IMR-90 (cell line): Measurements from ENCODE around the gene PRSS2. TPM values are rescaled to one million over a fixed set of nuclear protein-coding genes. Genes with fewer than 3 reads are reported as not detected.

ENCODE experiments used
- ATAC-seq: fragments of 200-7000 bp; cut with Tn5 transposase; 2 replicates; pipeline ENCODE4 v1.9.1; 2020; ENCODE audit warnings: low read depth, mild to moderate bottlenecking, moderate library complexity
- BruUV-seq: library from RNA; stranded (reverse); fragments of 400-500 nt; replicated peaks from 2 replicates; lab custom pipeline; 2021; lab: Mats Ljungman, UMichigan
- CTCF ChIA-PET: fragments of 300-600 bp; formaldehyde crosslinking; extraction: SDS; loops from one replicate; lab custom pipeline; 2021; ENCODE audit warnings: antibody characterized with exemption; lab: Yijun Ruan, JAX
- POLR2A ChIA-PET: fragments of 300-600 bp; sonication (Branson Sonifier 250); formaldehyde crosslinking; loops from one replicate; lab custom pipeline; 2022; ENCODE audit warnings: antibody characterized with exemption; ENCODE audit not compliant: unreplicated experiment; lab: Charles Lee
- DNase-seq: peaks from one replicate; pipeline ENCODE4 v3.0.0; 2013
- H2AFZ ChIP-seq: replicated peaks from 2 replicates; pipeline ENCODE3; 2013; ENCODE audit warnings: low read length, mild to moderate bottlenecking; ENCODE audit not compliant: poor library complexity
- H2AK5ac ChIP-seq: 2 replicates; pipeline ENCODE4 v1.6.1; 2013; ENCODE audit warnings: low read depth, low read length, inconsistent platforms
- H2AK9ac ChIP-seq: replicated peaks from 2 replicates; pipeline ENCODE3; 2013; ENCODE audit warnings: mild to moderate bottlenecking, low read depth, low read length, moderate library complexity; ENCODE audit not compliant: poor library complexity
- H2BK120ac ChIP-seq: 2 replicates; pipeline ENCODE4 v1.6.1; 2013; ENCODE audit warnings: low read depth, low read length, inconsistent platforms
- H2BK15ac ChIP-seq: 3 replicates; pipeline ENCODE4 v1.6.1; 2013; ENCODE audit warnings: low read depth, low read length, inconsistent platforms
- H2BK20ac ChIP-seq: 2 replicates; pipeline ENCODE4 v1.6.1; 2013; ENCODE audit warnings: low read depth, mild to moderate bottlenecking, inconsistent platforms, low read length, moderate library complexity
- H2BK5ac ChIP-seq: 2 replicates; pipeline ENCODE4 v1.6.1; 2013; ENCODE audit warnings: mild to moderate bottlenecking, low read depth, low read length, inconsistent platforms; ENCODE audit not compliant: poor library complexity, severe bottlenecking
- H3K14ac ChIP-seq: replicated peaks from 2 replicates; pipeline ENCODE4 v1.6.1; 2013; ENCODE audit warnings: low read depth, low read length, inconsistent platforms
- H3K18ac ChIP-seq: 2 replicates; pipeline ENCODE4 v1.6.1; 2013; ENCODE audit warnings: low read depth, low read length, control low read depth
- H3K23ac ChIP-seq: 2 replicates; pipeline ENCODE4 v1.6.1; 2013; ENCODE audit warnings: low read depth, low read length, inconsistent platforms
- H3K27ac ChIP-seq: 2 replicates; pipeline ENCODE4 v1.5.1; 2013; ENCODE audit warnings: mild to moderate bottlenecking, control low read depth, low read length; ENCODE audit not compliant: insufficient read depth
- H3K27me3 ChIP-seq: 2 replicates; pipeline ENCODE4 v1.6.1; 2013; ENCODE audit warnings: low read length; ENCODE audit not compliant: control insufficient read depth, insufficient read depth
- H3K36me3 ChIP-seq: 2 replicates; pipeline ENCODE4 v1.6.1; 2013; ENCODE audit warnings: low read length, mixed read lengths; ENCODE audit not compliant: control insufficient read depth, insufficient read depth
- H3K4ac ChIP-seq: 2 replicates; pipeline ENCODE4 v1.6.1; 2013; ENCODE audit warnings: low read depth, low read length, inconsistent platforms
- H3K4me1 ChIP-seq: 2 replicates; pipeline ENCODE4 v1.6.1; 2013; ENCODE audit warnings: low read length, mixed read lengths; ENCODE audit not compliant: control insufficient read depth, insufficient read depth
- H3K4me2 ChIP-seq: 2 replicates; pipeline ENCODE4 v1.6.1; 2013; ENCODE audit warnings: low read depth, mild to moderate bottlenecking, control low read depth, low read length, moderate library complexity
- H3K4me3 ChIP-seq: 2 replicates; pipeline ENCODE4 v1.5.1; 2013; ENCODE audit warnings: low read depth, mild to moderate bottlenecking, control low read depth, low read length, moderate library complexity; ENCODE audit not compliant: insufficient read depth
- H3K56ac ChIP-seq: 2 replicates; pipeline ENCODE4 v1.6.1; 2013; ENCODE audit warnings: low read length, inconsistent platforms; ENCODE audit not compliant: insufficient read depth; ENCODE audit errors: extremely low read depth
- H3K79me1 ChIP-seq, 2 experiments: 2 replicates each; pipeline ENCODE4 v1.6.1; 2013; ENCODE audit warnings: low read length in 2 of 2, inconsistent platforms in 1 of 2, low read depth in 1 of 2
- H3K9ac ChIP-seq: 2 replicates; pipeline ENCODE4 v1.6.1; 2013; ENCODE audit warnings: low read depth, low read length, control low read depth
- H3K9me1 ChIP-seq: 2 replicates; pipeline ENCODE4 v1.6.1; 2013; ENCODE audit warnings: low read length, inconsistent platforms; ENCODE audit not compliant: insufficient read depth
- H3K9me3 ChIP-seq: 2 replicates; pipeline ENCODE4 v1.6.1; 2013; ENCODE audit warnings: low read length; ENCODE audit not compliant: control insufficient read depth, insufficient read depth
- H4K20me1 ChIP-seq: 2 replicates; pipeline ENCODE4 v1.6.1; 2013; ENCODE audit warnings: low read length, inconsistent platforms; ENCODE audit not compliant: insufficient read depth
- H4K5ac ChIP-seq: 2 replicates; pipeline ENCODE4 v1.6.1; 2013; ENCODE audit warnings: mild to moderate bottlenecking, low read depth, low read length, control low read depth
- H4K8ac ChIP-seq, 2 experiments: 2 replicates each; pipeline ENCODE4 v1.6.1; 2013; ENCODE audit warnings: low read depth in 2 of 2, low read length in 2 of 2, control low read depth in 1 of 2, inconsistent platforms in 1 of 2
- H4K91ac ChIP-seq: 2 replicates; pipeline ENCODE4 v1.6.1; 2013; ENCODE audit warnings: low read depth, low read length, inconsistent platforms; ENCODE audit not compliant: insufficient read depth
- BHLHE40 ChIP-seq: fragments of 150-350 bp; IDR thresholded peaks from 2 replicates; pipeline ENCODE4 v1.6.1; 2016; ENCODE audit warnings: mild to moderate bottlenecking, low read depth, low read length
- CHD1 ChIP-seq: IDR thresholded peaks from 2 replicates; pipeline ENCODE4 v1.6.1; 2012; ENCODE audit warnings: low read depth, low read length, improper control_type of control experiment
- CTCF ChIP-seq: conservative IDR thresholded peaks from 2 replicates; pipeline ENCODE4 v1.5.1; 2012; ENCODE audit warnings: mild to moderate bottlenecking, low read depth, low read length, improper control_type of control experiment
- ELK1 ChIP-seq: fragments of 150-350 bp; IDR thresholded peaks from 2 replicates; pipeline ENCODE4 v1.6.1; 2016; ENCODE audit warnings: low read depth, mild to moderate bottlenecking, low read length, moderate library complexity, borderline replicate concordance
- MAFK ChIP-seq: IDR thresholded peaks from 2 replicates; pipeline ENCODE4 v1.6.1; 2012; ENCODE audit warnings: low read depth, low read length, improper control_type of control experiment
- MXI1 ChIP-seq: IDR thresholded peaks from 2 replicates; pipeline ENCODE4 v1.6.1; 2012; ENCODE audit warnings: low read depth, mild to moderate bottlenecking, low read length, moderate library complexity, borderline replicate concordance
- NFE2L2 ChIP-seq: fragments of 150-350 bp; IDR thresholded peaks from 2 replicates; pipeline ENCODE4 v1.6.1; 2016; ENCODE audit warnings: low read depth, mild to moderate bottlenecking, low read length
- RAD21 ChIP-seq: IDR thresholded peaks from 2 replicates; pipeline ENCODE4 v1.6.1; 2012; ENCODE audit warnings: low read length, improper control_type of control experiment
- RFX5 ChIP-seq: IDR thresholded peaks from 2 replicates; pipeline ENCODE4 v1.8.0; 2012; ENCODE audit warnings: low read depth, mild to moderate bottlenecking, low read length, moderate library complexity
- WGBS, 2 experiments: methylation state at CpG; one replicate each; pipeline versions ENCODE4 v1.1.5 to v1.1.7; 2013; ENCODE audit warnings: missing lambda C conversion rate in 2 of 2; ENCODE audit not compliant: insufficient read length in 1 of 2; ENCODE audit errors: extremely low coverage in 2 of 2; 5-methylcytosine and 5-hydroxymethylcytosine counted together
- dilution Hi-C: fragments of 300-500 bp; cut with HindIII; formaldehyde crosslinking; loops from one replicate; pipeline ENCODE4 v1.14.3; 2018; ENCODE audit warnings: low sequenced_read_pairs; ENCODE audit not compliant: unreplicated experiment
- in situ Hi-C: fragments of 300-500 bp; cut with MboI; formaldehyde crosslinking; loops from 3 replicates; pipeline ENCODE4 v1.14.3; 2019; ENCODE audit warnings: low sequenced_read_pairs, inconsistent platforms, mixed read lengths
- intact Hi-C: fragments of 100-400 bp; cut with micrococcal nuclease; formaldehyde crosslinking; loops from 2 replicates; pipeline ENCODE4 v1.10.0; 2022
- polyA plus RNA-seq, 3 experiments: library from polyadenylated mRNA; depleted of rRNA; stranded (reverse); fragments of >200 nt; gene quantifications; 2 replicates each; pipeline ENCODE4 v1.2.3, GENCODE V29; 2012; ENCODE audit warnings: low replicate concordance in 1 of 3
- total RNA-seq: library from RNA; depleted of rRNA; stranded (reverse); fragments of >200 nt; gene quantifications from 2 replicates; pipeline ENCODE4 v1.2.3, GENCODE V29; 2012

The PRSS2 gene
- total and polyA plus RNA-seq, 2 of the 4 experiments (the other 2 are of a cell fraction): not detected

GRCh38 chr7:142822714-142823113 is 51.9 kb downstream of the PRSS2 start:
- Histone ChIP-seq H3K23ac (no peak overlapping the region), H3K9ac (no peak overlapping the region), H3K36me3 (no peaks in the 10 kb centered on the region), H2AK9ac (no peak overlapping the region), H3K56ac (no peak overlapping the region), H4K20me1 (no peaks in the 10 kb centered on the region), H3K4ac (no peak overlapping the region), H2BK120ac (no peak overlapping the region), H2BK20ac (no peak overlapping the region), H3K9me1 (no peaks in the 10 kb centered on the region), H2AK5ac (no peak overlapping the region), H3K4me3 (no peak overlapping the region), H4K8ac (no peak overlapping the region), H3K4me2 (no peak overlapping the region), H2BK5ac (no peak overlapping the region), H4K5ac (no peak overlapping the region), H3K9me3 (no peaks in the 10 kb centered on the region), H3K14ac (no peak overlapping the region), H3K18ac (no peak overlapping the region), H2BK15ac (no peak overlapping the region), H4K91ac (no peak overlapping the region), H2AFZ (no peak overlapping the region), H3K79me1 (no peaks in the 10 kb centered on the region), H3K27ac (no peak overlapping the region), H3K4me1 (no peaks in the 10 kb centered on the region), H3K27me3 (peaks cover 2% of the 10 kb centered on the region; the same call in 1 of the 2 replicates)
- dilution Hi-C loops (no loop called here), in situ Hi-C loops (no loop called here), intact Hi-C loops (no loop called here)
- ATAC-seq (no peak), DNase-seq (no peak)
- POLR2A ChIA-PET: no interaction called here
- BruUV-seq: no TSS peak
- CTCF ChIA-PET: no interaction called here
- WGBS, 2 experiments: no CpG with 5 or more reads among the region's 1 CpG
- TF ChIP-seq RFX5 (no peak), NFE2L2 (no peak), BHLHE40 (no peak), MXI1 (no peak), CTCF (no peak), CHD1 (no peak), ELK1 (no peak), RAD21 (no peak), MAFK (no peak)
